OCI-LY1 (cell line): ENCODE measurements around the gene OR6Y1.

Source experiments
- H2AFZ ChIP-seq: fragments of 200-600 bp; sonication (generic), shearing (Covaris generic); 2 replicates; pipeline ENCODE4 v1.6.0; 2014; ENCODE audit warnings: antibody characterized with exemption, mild to moderate bottlenecking, low read length
- H3F3A ChIP-seq: fragments of 200-600 bp; sonication (generic), shearing (Covaris generic); 2 replicates; pipeline ENCODE4 v1.6.0; 2014; ENCODE audit warnings: mild to moderate bottlenecking, antibody characterized with exemption, low read length, moderate library complexity; ENCODE audit not compliant: insufficient read depth
- H3K27ac ChIP-seq: fragments of 200-600 bp; sonication (generic); 2 replicates; pipeline ENCODE4 v1.5.1; 2014; ENCODE audit warnings: low read length, mixed run types, mild to moderate bottlenecking, low read depth; ENCODE audit not compliant: poor library complexity, severe bottlenecking
- H3K27me3 ChIP-seq: fragments of 200-600 bp; sonication (generic); 2 replicates; pipeline ENCODE4 v1.6.0; 2014; ENCODE audit warnings: antibody characterized with exemption, mild to moderate bottlenecking, low read length, moderate library complexity; ENCODE audit not compliant: insufficient read depth
- H3K36me3 ChIP-seq: fragments of 200-600 bp; sonication (generic); 2 replicates; pipeline ENCODE4 v1.6.1; 2014; ENCODE audit warnings: mild to moderate bottlenecking, antibody characterized with exemption, low read length, moderate library complexity, mixed read lengths; ENCODE audit not compliant: insufficient read depth
- H3K4me1 ChIP-seq: fragments of 200-600 bp; sonication (generic); 2 replicates; pipeline ENCODE4 v1.5.1; 2014; ENCODE audit warnings: mild to moderate bottlenecking, low read length, moderate library complexity; ENCODE audit not compliant: insufficient read depth, severe bottlenecking
- H3K4me2 ChIP-seq: fragments of 200-600 bp; sonication (generic), shearing (Covaris generic); 2 replicates; pipeline ENCODE4 v1.6.1; 2014; ENCODE audit warnings: low read length
- H3K4me3 ChIP-seq: fragments of 200-600 bp; sonication (generic); 2 replicates; pipeline ENCODE4 v1.5.1; 2014; ENCODE audit warnings: low read length, low read depth, mild to moderate bottlenecking, mixed read lengths; ENCODE audit not compliant: poor library complexity, severe bottlenecking
- H3K79me2 ChIP-seq: fragments of 200-600 bp; shearing (Covaris generic); 2 replicates; pipeline ENCODE4 v1.6.1; 2016; ENCODE audit warnings: mixed run types, low read length, mixed read lengths; ENCODE audit not compliant: insufficient read depth
- H3K9ac ChIP-seq: fragments of 200-600 bp; sonication (generic), shearing (Covaris generic); 2 replicates; pipeline ENCODE4 v1.6.1; 2014; ENCODE audit warnings: mild to moderate bottlenecking, low read length, mixed read lengths
- H3K9me2 ChIP-seq: fragments of 200-600 bp; sonication (generic), shearing (Covaris generic); 2 replicates; pipeline ENCODE4 v1.6.1; 2014; ENCODE audit warnings: low read depth, mild to moderate bottlenecking, low read length, mixed read lengths
- H3K9me3 ChIP-seq: fragments of 200-600 bp; shearing (Covaris generic); 2 replicates; pipeline ENCODE4 v1.6.1; 2014; ENCODE audit warnings: low read length, mixed read lengths
- H4K20me1 ChIP-seq: fragments of 200-600 bp; sonication (generic), shearing (Covaris generic); 2 replicates; pipeline ENCODE4 v1.6.0; 2016; ENCODE audit warnings: mild to moderate bottlenecking, low read length; ENCODE audit not compliant: insufficient read depth
- EZH2 ChIP-seq: fragments of 200-600 bp; sonication (generic), shearing (Covaris generic); IDR thresholded peaks from 2 replicates; pipeline ENCODE4 v1.8.0; 2017; ENCODE audit warnings: borderline replicate concordance, mixed run types, mild to moderate bottlenecking, antibody characterized with exemption, low read length, moderate library complexity, mixed read lengths
- TF ChIP-seq, protein P1 (sequence below): fragments of 200-600 bp; sonication (generic), shearing (Covaris generic); IDR thresholded peaks from 2 replicates; pipeline ENCODE4 v1.5.1; 2017; ENCODE audit warnings: mild to moderate bottlenecking, antibody characterized with exemption, low read length, moderate library complexity, mixed read lengths

Gene OR6Y1

DNA sequence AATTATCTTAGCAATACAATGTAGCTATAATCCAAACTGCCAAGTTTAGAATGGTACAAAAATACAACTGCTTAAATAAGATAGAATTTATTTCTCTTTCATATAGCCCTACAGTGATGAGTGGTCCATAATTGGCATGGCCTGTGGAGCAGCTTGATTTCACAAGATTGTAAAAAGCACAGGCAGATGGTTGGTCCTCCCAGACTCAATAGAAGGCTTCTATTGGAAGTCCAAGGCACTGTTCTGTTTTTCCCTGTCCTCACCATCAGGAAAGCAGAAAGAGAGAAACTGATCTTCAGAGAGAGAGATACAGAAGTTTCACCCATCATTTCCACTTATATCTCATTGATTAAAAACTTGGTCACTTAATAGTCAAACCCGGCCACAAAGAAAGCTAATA is 18.0 kb upstream of the OR6Y1 start:
- TF ChIP-seq EZH2: no peak
- TF ChIP-seq, protein P1, sequence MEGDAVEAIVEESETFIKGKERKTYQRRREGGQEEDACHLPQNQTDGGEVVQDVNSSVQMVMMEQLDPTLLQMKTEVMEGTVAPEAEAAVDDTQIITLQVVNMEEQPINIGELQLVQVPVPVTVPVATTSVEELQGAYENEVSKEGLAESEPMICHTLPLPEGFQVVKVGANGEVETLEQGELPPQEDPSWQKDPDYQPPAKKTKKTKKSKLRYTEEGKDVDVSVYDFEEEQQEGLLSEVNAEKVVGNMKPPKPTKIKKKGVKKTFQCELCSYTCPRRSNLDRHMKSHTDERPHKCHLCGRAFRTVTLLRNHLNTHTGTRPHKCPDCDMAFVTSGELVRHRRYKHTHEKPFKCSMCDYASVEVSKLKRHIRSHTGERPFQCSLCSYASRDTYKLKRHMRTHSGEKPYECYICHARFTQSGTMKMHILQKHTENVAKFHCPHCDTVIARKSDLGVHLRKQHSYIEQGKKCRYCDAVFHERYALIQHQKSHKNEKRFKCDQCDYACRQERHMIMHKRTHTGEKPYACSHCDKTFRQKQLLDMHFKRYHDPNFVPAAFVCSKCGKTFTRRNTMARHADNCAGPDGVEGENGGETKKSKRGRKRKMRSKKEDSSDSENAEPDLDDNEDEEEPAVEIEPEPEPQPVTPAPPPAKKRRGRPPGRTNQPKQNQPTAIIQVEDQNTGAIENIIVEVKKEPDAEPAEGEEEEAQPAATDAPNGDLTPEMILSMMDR: no peak
- no peaks in the 10 kb centered on the region for H3K36me3 ChIP-seq

GRCh38 chr1:158570480-158570879 is 16.3 kb upstream of the OR6Y1 start, which contains the start of gene OR6P1:
Gene OR6P1, minus strand, starts transcription at chr1:158570580. Its CDS starts 6,976 bp downstream, at chr1:158563604.
- H3K4me1 ChIP-seq: no peaks in the 10 kb centered on the region
- TF ChIP-seq EZH2: no peak
- TF ChIP-seq, protein P1: no peak
- H3K9me2 ChIP-seq: no peaks in the 10 kb centered on the region
- no peaks in the 10 kb centered on the region for H3K27me3 ChIP-seq
- H3K27ac ChIP-seq: no peak within 1 kb of the TSS
- H3K4me2 ChIP-seq: no peak within 1 kb of the TSS
- H2AFZ ChIP-seq: no peak within 1 kb of the TSS
- H3K36me3 ChIP-seq: no peaks in the 10 kb centered on the region
- H3K4me3 ChIP-seq: no peak within 1 kb of the TSS
- H3F3A ChIP-seq: no peaks in the 10 kb centered on the region
- no peaks in the 10 kb centered on the region for H3K79me2 ChIP-seq
- no peaks in the 10 kb centered on the region for H4K20me1 ChIP-seq
- no peaks in the 10 kb centered on the region for H3K9me3 ChIP-seq
- no peak within 1 kb of the TSS for H3K9ac ChIP-seq

More for the DNA sequence above, 18.0 kb upstream of the OR6Y1 start:
- H4K20me1 ChIP-seq: no peaks in the 10 kb centered on the region
- H3K9me2 ChIP-seq: no peaks in the 10 kb centered on the region
- H3K4me2 ChIP-seq: no peak overlapping the region
- H3K79me2 ChIP-seq: no peaks in the 10 kb centered on the region
- no peaks in the 10 kb centered on the region for H3K4me1 ChIP-seq
- H3K9me3 ChIP-seq: no peaks in the 10 kb centered on the region
- H3K27ac ChIP-seq: no peak overlapping the region
- no peak overlapping the region for H3K4me3 ChIP-seq
- H3K9ac ChIP-seq: no peak overlapping the region
- no peaks in the 10 kb centered on the region for H3F3A ChIP-seq
- H2AFZ ChIP-seq: no peak overlapping the region
- H3K27me3 ChIP-seq: no peaks in the 10 kb centered on the region

DNA sequence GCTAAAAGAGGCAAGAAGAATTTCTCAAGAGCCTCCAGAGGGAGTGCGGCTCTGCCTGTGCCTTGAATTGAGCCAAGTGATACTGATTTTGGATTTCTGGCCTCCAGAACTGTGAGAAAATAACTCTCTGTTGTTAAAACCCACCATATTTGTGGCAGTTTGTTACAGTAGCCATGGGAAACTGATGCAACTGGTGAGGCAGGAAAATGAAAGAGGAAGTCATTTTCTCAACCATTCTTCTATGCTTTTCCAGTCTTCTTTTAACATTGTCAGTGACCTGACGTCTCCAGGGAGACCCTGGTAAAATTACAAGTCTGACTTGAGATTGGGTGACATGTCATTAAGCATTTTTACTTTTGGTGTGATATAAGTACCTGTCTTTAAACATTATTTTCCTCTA is 10.4 kb upstream of the OR6Y1 start:
- Histone ChIP-seq H3K4me3 (no peak overlapping the region), H3K4me1 (peaks cover 6% of the 10 kb centered on the region), H3K4me2 (no peak overlapping the region), H3K27ac (no peak overlapping the region), H4K20me1 (no peaks in the 10 kb centered on the region), H3K79me2 (no peaks in the 10 kb centered on the region), H3K27me3 (no peaks in the 10 kb centered on the region), H3F3A (no peaks in the 10 kb centered on the region), H2AFZ (no peak overlapping the region), H3K9me2 (no peaks in the 10 kb centered on the region), H3K9me3 (no peaks in the 10 kb centered on the region), H3K36me3 (no peaks in the 10 kb centered on the region), H3K9ac (no peak overlapping the region)
- TF ChIP-seq EZH2: no peak
- TF ChIP-seq, protein P1: no peak
